K562 (cell line): ENCODE data around the gene IL6R. TPM values are rescaled to one million over a fixed set of nuclear protein-coding genes. Genes with fewer than 3 reads are reported as not detected.

ENCODE experiments used
- ATAC-seq: fragments of 200-7000 bp; cut with Tn5 transposase; 3 replicates; pipeline ENCODE4 v1.9.1; 2020; ENCODE audit warnings: moderate library complexity
- BruUV-seq: library from RNA; stranded (reverse); fragments of 400-500 nt; replicated peaks from 2 replicates; lab custom pipeline; 2021; lab: Mats Ljungman, UMichigan
- CTCF ChIA-PET: fragments of 300-600 bp; formaldehyde crosslinking; extraction: SDS; loops from one replicate; lab custom pipeline; 2021; ENCODE audit warnings: low intra/inter-chr PET ratio; lab: Yijun Ruan, JAX
- POLR2A ChIA-PET: fragments of 300-600, 350-650 bp; sonication (Branson Sonifier 250); formaldehyde crosslinking; extraction: SDS; loops from one replicate; lab custom pipeline; 2021; ENCODE audit warnings: antibody characterized with exemption, inconsistent platforms; lab: Yijun Ruan, JAX
- DNase-seq, 4 experiments: peaks; one replicate each; pipeline versions ENCODE4 v3.0.0 to v3.0.0-alpha.2; 2011 to 2018; ENCODE audit warnings: low spot score in 3 of 4, mixed read lengths in 3 of 4; ENCODE audit errors: extremely low read depth in 1 of 4
- FAIRE-seq: peaks from 2 replicates; lab custom pipeline; 2011; peaks lifted over from hg19 to GRCh38; lab: Jason Lieb, UNC
- H2AFZ ChIP-seq: 2 replicates; pipeline ENCODE4 v1.6.0; 2011; ENCODE audit warnings: low read depth, low read length, control low read depth, inconsistent platforms
- H3K27ac ChIP-seq: fragments of 200-600 bp; 3 replicates; pipeline ENCODE4 v1.8.0; 2011; ENCODE audit warnings: low read depth, mild to moderate bottlenecking, control low read depth, inconsistent platforms, low read length, moderate library complexity, mixed read lengths; ENCODE audit errors: extremely low read depth
- H3K27me3 ChIP-seq, 2 experiments: fragments of 300-600 bp in 1 of 2; 2 replicates in 1 of 2; 3 replicates in 1 of 2; pipeline versions ENCODE4 v1.6.0 to v1.8.0; 2011; ENCODE audit warnings: inconsistent platforms in 2 of 2, low read length in 2 of 2, mild to moderate bottlenecking in 1 of 2, mixed read lengths in 1 of 2, moderate library complexity in 1 of 2; ENCODE audit not compliant: control insufficient read depth in 2 of 2, insufficient read depth in 2 of 2
- H3K36me3 ChIP-seq: fragments of 300-600 bp; 3 replicates; pipeline ENCODE4 v1.8.0; 2011; ENCODE audit warnings: mild to moderate bottlenecking, low read length, inconsistent platforms; ENCODE audit not compliant: control insufficient read depth, insufficient read depth
- H3K4me1 ChIP-seq, 2 experiments: fragments of 200-600 bp in 1 of 2; replicated peaks in 1 of 2; 2 replicates in 1 of 2; 3 replicates in 1 of 2; pipeline versions ENCODE4 v1.5.1 to v1.8.0; 2011; ENCODE audit warnings: inconsistent platforms in 2 of 2, low read length in 2 of 2, mild to moderate bottlenecking in 1 of 2, mixed read lengths in 1 of 2, moderate library complexity in 1 of 2; ENCODE audit not compliant: control insufficient read depth in 2 of 2, insufficient read depth in 2 of 2
- H3K4me2 ChIP-seq: 2 replicates; pipeline ENCODE4 v1.6.1; 2011; ENCODE audit warnings: low read length, control low read depth, inconsistent platforms, mixed read lengths; ENCODE audit not compliant: insufficient read depth
- H3K4me3 ChIP-seq: fragments of 200-600 bp; sonication (generic), shearing (Covaris generic); 2 replicates; pipeline ENCODE4 v1.5.1; 2016; ENCODE audit warnings: control low read depth, inconsistent platforms
- H3K79me2 ChIP-seq: fragments of 200-600 bp; 3 replicates; pipeline ENCODE4 v1.8.0; 2011; ENCODE audit warnings: low read length, inconsistent platforms; ENCODE audit not compliant: control insufficient read depth, insufficient read depth
- H3K9ac ChIP-seq, 2 experiments: 2 replicates each; pipeline versions ENCODE4 v1.6.0 to v1.6.1; 2011; ENCODE audit warnings: low read depth in 2 of 2, low read length in 2 of 2, control low read depth in 1 of 2, inconsistent platforms in 1 of 2, mild to moderate bottlenecking in 1 of 2, mixed read lengths in 1 of 2; ENCODE audit not compliant: insufficient read depth in 1 of 2
- H3K9me1 ChIP-seq: one replicate; pipeline ENCODE4 v1.6.0; 2011; ENCODE audit warnings: inconsistent platforms, mild to moderate bottlenecking, low read length, moderate library complexity; ENCODE audit not compliant: control insufficient read depth, insufficient read depth
- H3K9me3 ChIP-seq: replicated peaks from 2 replicates; pipeline ENCODE4 v1.5.1; 2011; ENCODE audit warnings: low read depth, low read length, inconsistent platforms; ENCODE audit not compliant: control insufficient read depth, insufficient read depth
- H4K20me1 ChIP-seq: replicated peaks from 2 replicates; pipeline ENCODE4 v1.6.1; 2011; ENCODE audit warnings: low read length, inconsistent platforms, mixed read lengths; ENCODE audit not compliant: control insufficient read depth, insufficient read depth
- CBX2 ChIP-seq: fragments of 200-600 bp; sonication (generic); IDR thresholded peaks from one replicate; pipeline ENCODE4 v1.6.1; 2012; ENCODE audit warnings: mild to moderate bottlenecking, low read length, inconsistent platforms; ENCODE audit not compliant: insufficient read depth, poor library complexity, severe bottlenecking
- HCFC1 ChIP-seq: IDR thresholded peaks from 2 replicates; pipeline ENCODE4 v1.6.1; 2012; ENCODE audit warnings: low read depth, low read length, improper control_type of control experiment
- LCOR ChIP-seq: sonication (generic); formaldehyde crosslinking; IDR thresholded peaks from 2 replicates; pipeline ENCODE4 v1.8.0; 2022; ENCODE audit warnings: mild to moderate bottlenecking, missing genetic modification reagents
- WHSC1 ChIP-seq: IDR thresholded peaks from one replicate; pipeline ENCODE4 v1.6.1; 2012; ENCODE audit warnings: low read length, control low read depth, inconsistent platforms
- WGBS: fragments of 100-300 bp; shearing (Covaris generic); methylation state at CpG from one replicate; pipeline ENCODE4 v1.1.6; 2016; ENCODE audit warnings: low coverage, mixed read lengths; ENCODE audit not compliant: insufficient coverage; ENCODE audit errors: missing lambda C conversion rate; 5-methylcytosine and 5-hydroxymethylcytosine counted together
- in situ Hi-C: fragments of 300-500 bp; cut with MboI; formaldehyde crosslinking; loops from 4 replicates; pipeline ENCODE4 v1.15.0; 2018; ENCODE audit warnings: inconsistent platforms, mixed read lengths
- intact Hi-C: fragments of 100-400 bp; cut with micrococcal nuclease; formaldehyde crosslinking; loops from 2 replicates; pipeline ENCODE4 v1.14.2; 2022
- polyA plus RNA-seq, 8 experiments: library from polyadenylated mRNA; depleted of rRNA in 4 of 8; stranded (reverse) in 5 of 8; unstranded in 3 of 8; fragments of >200 nt; fragmentation: Nextera tagmentation in 2 of 8; fragmentation: Illumina TruSeq in 1 of 8; extraction: Ambion mirVana in 2 of 8; extraction: Trizol in 1 of 8; gene quantifications; 2 replicates each; pipeline versions ENCODE4 v1.2.1 to v1.2.3, GENCODE V29; 2011 to 2014; ENCODE audit warnings: inconsistent platforms in 1 of 8, missing spikeins in 1 of 8
- total RNA-seq, 7 experiments: library from RNA; depleted of rRNA in 6 of 7; stranded (reverse); fragments of >200 nt in 6 of 7; fragmentation: Illumina TruSeq in 2 of 7; extraction: Trizol in 2 of 7; gene quantifications; 2 replicates each; pipeline versions ENCODE4 v1.2.1 to v1.2.3, GENCODE V29; 2011 to 2021; ENCODE audit warnings: low replicate concordance in 1 of 7
- TF ChIP-seq, protein P1 (sequence below): fragments of 450-650 bp; IDR thresholded peaks from 2 replicates; pipeline ENCODE4 v1.6.1; 2017; ENCODE audit warnings: mild to moderate bottlenecking, moderate library complexity
- TF ChIP-seq, protein P2 (sequence below): fragments of 450-650 bp; IDR thresholded peaks from 2 replicates; pipeline ENCODE4 v1.6.1; 2018; ENCODE audit not compliant: partially characterized antibody

IL6R gene
- total and polyA plus RNA-seq, 9 of the 15 experiments (the other 6 are each of a cell fraction or from before 2014, with no cell fraction given), result 0.05 to 1.1 (median 0.11) TPM; not detected in 2

DNA sequence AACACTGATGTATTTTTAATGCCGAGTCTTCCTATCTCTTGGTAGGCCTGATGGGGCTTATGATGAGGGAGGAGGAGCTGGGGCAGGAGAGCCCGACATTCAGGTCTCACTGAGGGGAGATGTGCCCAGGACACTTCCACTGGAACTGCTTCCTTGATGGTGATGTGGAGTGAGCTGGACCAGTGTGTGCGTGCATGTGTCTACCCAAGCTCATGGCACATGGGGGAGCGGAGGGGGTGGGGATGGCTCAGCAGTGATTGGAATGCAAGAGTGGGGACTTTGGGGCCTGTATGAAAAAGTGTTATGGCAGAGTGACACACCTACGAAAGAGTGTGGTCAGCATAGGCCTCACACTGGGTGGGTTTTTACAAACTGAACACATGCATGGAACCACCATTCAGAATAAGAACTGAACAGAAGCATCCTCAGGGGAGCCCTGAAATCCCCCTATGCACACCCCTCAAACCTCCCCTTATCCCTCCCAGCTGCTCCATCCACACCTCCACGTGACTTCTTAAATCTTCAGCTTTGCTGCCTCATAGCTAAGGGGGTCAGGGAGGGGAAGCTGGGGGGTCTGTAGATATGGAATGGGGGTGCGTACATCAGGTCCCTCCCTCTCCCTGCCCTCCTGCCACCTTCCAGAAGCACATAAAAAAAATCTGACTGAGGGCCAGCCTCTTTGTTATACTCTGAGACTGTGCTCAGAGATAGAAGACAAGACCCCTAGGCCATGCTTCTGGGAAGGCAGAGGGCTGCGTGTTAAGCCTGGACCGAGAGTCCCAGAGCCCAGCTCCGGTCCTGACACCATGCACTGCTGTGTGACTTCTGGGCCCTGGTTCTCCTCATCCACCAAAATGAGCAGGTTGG lies 11.6 kb downstream of the IL6R start:
- H3K4me2 ChIP-seq, result no peak overlapping the region
- TF ChIP-seq WHSC1 (no peak), LCOR (CRISPR knock-in tag) (no peak), HCFC1 (no peak), CBX2 (no peak)
- TF ChIP-seq, protein P1, sequence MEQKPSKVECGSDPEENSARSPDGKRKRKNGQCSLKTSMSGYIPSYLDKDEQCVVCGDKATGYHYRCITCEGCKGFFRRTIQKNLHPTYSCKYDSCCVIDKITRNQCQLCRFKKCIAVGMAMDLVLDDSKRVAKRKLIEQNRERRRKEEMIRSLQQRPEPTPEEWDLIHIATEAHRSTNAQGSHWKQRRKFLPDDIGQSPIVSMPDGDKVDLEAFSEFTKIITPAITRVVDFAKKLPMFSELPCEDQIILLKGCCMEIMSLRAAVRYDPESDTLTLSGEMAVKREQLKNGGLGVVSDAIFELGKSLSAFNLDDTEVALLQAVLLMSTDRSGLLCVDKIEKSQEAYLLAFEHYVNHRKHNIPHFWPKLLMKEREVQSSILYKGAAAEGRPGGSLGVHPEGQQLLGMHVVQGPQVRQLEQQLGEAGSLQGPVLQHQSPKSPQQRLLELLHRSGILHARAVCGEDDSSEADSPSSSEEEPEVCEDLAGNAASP, result no peak
- TF ChIP-seq, protein P2, sequence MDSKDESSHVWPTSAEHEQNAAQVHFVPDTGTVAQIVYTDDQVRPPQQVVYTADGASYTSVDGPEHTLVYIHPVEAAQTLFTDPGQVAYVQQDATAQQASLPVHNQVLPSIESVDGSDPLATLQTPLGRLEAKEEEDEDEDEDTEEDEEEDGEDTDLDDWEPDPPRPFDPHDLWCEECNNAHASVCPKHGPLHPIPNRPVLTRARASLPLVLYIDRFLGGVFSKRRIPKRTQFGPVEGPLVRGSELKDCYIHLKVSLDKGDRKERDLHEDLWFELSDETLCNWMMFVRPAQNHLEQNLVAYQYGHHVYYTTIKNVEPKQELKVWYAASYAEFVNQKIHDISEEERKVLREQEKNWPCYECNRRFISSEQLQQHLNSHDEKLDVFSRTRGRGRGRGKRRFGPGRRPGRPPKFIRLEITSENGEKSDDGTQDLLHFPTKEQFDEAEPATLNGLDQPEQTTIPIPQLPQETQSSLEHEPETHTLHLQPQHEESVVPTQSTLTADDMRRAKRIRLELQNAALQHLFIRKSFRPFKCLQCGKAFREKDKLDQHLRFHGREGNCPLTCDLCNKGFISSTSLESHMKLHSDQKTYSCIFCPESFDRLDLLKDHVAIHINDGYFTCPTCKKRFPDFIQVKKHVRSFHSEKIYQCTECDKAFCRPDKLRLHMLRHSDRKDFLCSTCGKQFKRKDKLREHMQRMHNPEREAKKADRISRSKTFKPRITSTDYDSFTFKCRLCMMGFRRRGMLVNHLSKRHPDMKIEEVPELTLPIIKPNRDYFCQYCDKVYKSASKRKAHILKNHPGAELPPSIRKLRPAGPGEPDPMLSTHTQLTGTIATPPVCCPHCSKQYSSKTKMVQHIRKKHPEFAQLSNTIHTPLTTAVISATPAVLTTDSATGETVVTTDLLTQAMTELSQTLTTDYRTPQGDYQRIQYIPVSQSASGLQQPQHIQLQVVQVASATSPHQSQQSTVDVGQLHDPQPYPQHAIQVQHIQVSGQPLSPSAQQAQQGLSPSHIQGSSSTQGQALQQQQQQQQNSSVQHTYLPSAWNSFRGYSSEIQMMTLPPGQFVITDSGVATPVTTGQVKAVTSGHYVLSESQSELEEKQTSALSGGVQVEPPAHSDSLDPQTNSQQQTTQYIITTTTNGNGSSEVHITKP, result no peak
- no peaks in the 10 kb centered on the region for H3K36me3 ChIP-seq
- FAIRE-seq (no peak), DNase-seq (no peak), ATAC-seq (no peak)
- H3K4me3 ChIP-seq, result no peak overlapping the region
- POLR2A ChIA-PET, result no interaction called here
- H2AFZ ChIP-seq, result no peak overlapping the region
- no peaks in the 10 kb centered on the region for H3K79me2 ChIP-seq
- H3K9me1 ChIP-seq, result no peaks in the 10 kb centered on the region
- H3K27me3 ChIP-seq, result peaks cover 11 to 46% of the 10 kb centered on the region in 2 experiments; a peak in 4 of 5 replicates
- no peak overlapping the region for H3K27ac ChIP-seq
- CTCF ChIA-PET, result no interaction called here
- WGBS, result 9% methylated on average over 9 of the region's 10 CpGs
- BruUV-seq, result no TSS peak
- intact Hi-C loops (no loop called here), in situ Hi-C loops (no loop called here)
- H3K9me3 ChIP-seq, result no peaks in the 10 kb centered on the region
- H3K9ac ChIP-seq, result no peak overlapping the region
- no peaks in the 10 kb centered on the region for H4K20me1 ChIP-seq
- H3K4me1 ChIP-seq, result peaks cover 0 to 8% of the 10 kb centered on the region in 2 experiments; a peak in 2 of 5 replicates
